ENCODE measurements around the gene CAAP1. TPM values are rescaled to one million over a fixed set of nuclear protein-coding genes. Genes with fewer than 3 reads are reported as not detected.

The CAAP1 gene
- total RNA-seq, 2 donors from 2014 or later: 28.8 to 38.0 TPM

GRCh38 chr9:26904070-26904469 is 11.5 kb upstream of the CAAP1 start:
- TF ChIP-seq CTCF (IDR thresholded peaks at IDR 0.05): no peak
- intact Hi-C loops (cut with DNase I): no loop called here

GRCh38 chr9:26893030-26893676 is 551 bp upstream of the CAAP1 start:
- DNase-seq: no peak
- H3K4me3 ChIP-seq: peak overlapping the region; percentile 89
- no peaks in the 10 kb centered on the region for H3K27me3 ChIP-seq
- TF ChIP-seq CTCF (IDR thresholded peaks at IDR 0.05): no peak
- H3K27ac ChIP-seq: peak overlapping the region; percentile 99
- no peaks in the 10 kb centered on the region for H3K9me3 ChIP-seq
- H3K9ac ChIP-seq (ENCODE audit: low read depth in 2 of 2, low read length in 2 of 2): peak overlapping the region; percentile 99 to 100
- no peaks in the 10 kb centered on the region for H3K4me1 ChIP-seq
- H3K36me3 ChIP-seq: no peaks in the 10 kb centered on the region
- intact Hi-C loops (cut with DNase I): no loop called here

More at GRCh38 chr9:26904070-26904469, 11.5 kb upstream of the CAAP1 start:
- Histone ChIP-seq H3K4me3 (no peak overlapping the region), H3K36me3 (no peaks in the 10 kb centered on the region), H3K4me1 (no peaks in the 10 kb centered on the region), H3K27ac (no peak overlapping the region), H3K27me3 (no peaks in the 10 kb centered on the region), H3K9me3 (no peaks in the 10 kb centered on the region), H3K9ac (ENCODE audit: low read depth in 2 of 2, low read length in 2 of 2) (no peak overlapping the region)
- DNase-seq: no peak

- Histone ChIP-seq H3K4me3 (peak overlapping the region; percentile 89), H3K4me1 (no peaks in the 10 kb centered on the region), H3K27ac (peak overlapping the region; percentile 99), H3K9me3 (no peaks in the 10 kb centered on the region), H3K36me3 (no peaks in the 10 kb centered on the region), H3K27me3 (no peaks in the 10 kb centered on the region), H3K9ac (ENCODE audit: low read depth in 2 of 2, low read length in 2 of 2) (peak overlapping the region; percentile 99 to 100)
- TF ChIP-seq CTCF (IDR thresholded peaks at IDR 0.05): no peak
- intact Hi-C loops (cut with DNase I): no loop called here
- no peak for DNase-seq
Measured at GRCh38 chr9:26891726-26892125, 876 bp downstream of the CAAP1 start.

- intact Hi-C loops (cut with DNase I): no loop called here
- no peaks in the 10 kb centered on the region for H3K9me3 ChIP-seq
- H3K9ac ChIP-seq (ENCODE audit: low read depth in 2 of 2, low read length in 2 of 2): no peak overlapping the region
- H3K27me3 ChIP-seq: no peaks in the 10 kb centered on the region
- no peak for TF ChIP-seq CTCF (IDR thresholded peaks at IDR 0.05)
- no peaks in the 10 kb centered on the region for H3K4me1 ChIP-seq
- H3K27ac ChIP-seq: no peak overlapping the region
- no peaks in the 10 kb centered on the region for H3K36me3 ChIP-seq
- no peak overlapping the region for H3K4me3 ChIP-seq
- no peak for DNase-seq
Measured at GRCh38 chr9:26888271-26888670, 4.3 kb downstream of the CAAP1 start.

GRCh38 chr9:26882154-26882553 is 10.4 kb downstream of the CAAP1 start:
- Histone ChIP-seq H3K4me1 (no peaks in the 10 kb centered on the region), H3K27ac (no peak overlapping the region), H3K36me3 (peaks cover 4% of the 10 kb centered on the region), H3K9me3 (no peaks in the 10 kb centered on the region), H3K9ac (ENCODE audit: low read depth in 2 of 2, low read length in 2 of 2) (no peak overlapping the region), H3K4me3 (no peak overlapping the region), H3K27me3 (no peaks in the 10 kb centered on the region)
- no peak for DNase-seq
- TF ChIP-seq CTCF (IDR thresholded peaks at IDR 0.05): no peak
- intact Hi-C loops (cut with DNase I): no loop called here
